ENCODE measurements around the gene C4orf50. TPM values are rescaled to one million over a fixed set of nuclear protein-coding genes. Genes with fewer than 3 reads are reported as not detected.

C4orf50 gene
- total and polyA plus RNA-seq, 2 of the 13 experiments (the other 11 are each of a cell fraction or from before 2014, with no cell fraction given), result not detected

GRCh38 chr4:5945936-5946335 is 72.3 kb downstream of the C4orf50 start (continued):
- no peak for TF ChIP-seq ZNF563 (CRISPR knock-in tag; IDR thresholded peaks at IDR 0.05)
- TF ChIP-seq HNRNPH1 (optimal IDR thresholded peaks at IDR 0.05; ENCODE audit: low read depth, low read length), result no peak

GRCh38 chr4:5945171-5945570 is 73.1 kb downstream of the C4orf50 start:
- in situ Hi-C loops (cut with HindIII; ENCODE audit: extremely low pct_ligation_motif_present, low pct_unique_long_range_greater_than_20kb), result no loop called here
- Histone ChIP-seq H3K9ac (ENCODE audit: insufficient read depth, low read depth, low read length) (no peak overlapping the region), H2AFZ (ENCODE audit: low read length) (no peak overlapping the region), H3K4me2 (ENCODE audit: low read depth, low read length) (no peak overlapping the region), H3K27me3 (ENCODE audit: control insufficient read depth in 1 of 2, insufficient read depth in 2 of 2, low read length in 2 of 2) (peaks cover 2 to 32% of the 10 kb centered on the region in 2 experiments), H3K79me2 (ENCODE audit: insufficient read depth, low read length) (no peaks in the 10 kb centered on the region), H3K4me1 (ENCODE audit: insufficient read depth, low read length) (no peaks in the 10 kb centered on the region), H3K36me3 (replicated peaks in 1 of 2; ENCODE audit: control insufficient read depth in 1 of 2, insufficient read depth in 2 of 2, low read length in 2 of 2) (no peaks in the 10 kb centered on the region), H3K4me3 (replicated peaks in 1 of 3; ENCODE audit: insufficient read depth in 1 of 3, low read depth in 2 of 3, low read length in 3 of 3) (no peak overlapping the region), H4K20me1 (ENCODE audit: insufficient read depth, low read length) (no peaks in the 10 kb centered on the region), H3K27ac (ENCODE audit: extremely low read length, insufficient read depth, low read length) (no peak overlapping the region), H3K9me3 (ENCODE audit: low read length) (no peaks in the 10 kb centered on the region)
- POLR2A ChIA-PET, result no interaction called here
- ATAC-seq, result no peak
- intact Hi-C loops (cut with micrococcal nuclease; ENCODE audit: unreplicated experiment), result no loop called here
- no peak for FAIRE-seq
- TF ChIP-seq, protein P1, sequence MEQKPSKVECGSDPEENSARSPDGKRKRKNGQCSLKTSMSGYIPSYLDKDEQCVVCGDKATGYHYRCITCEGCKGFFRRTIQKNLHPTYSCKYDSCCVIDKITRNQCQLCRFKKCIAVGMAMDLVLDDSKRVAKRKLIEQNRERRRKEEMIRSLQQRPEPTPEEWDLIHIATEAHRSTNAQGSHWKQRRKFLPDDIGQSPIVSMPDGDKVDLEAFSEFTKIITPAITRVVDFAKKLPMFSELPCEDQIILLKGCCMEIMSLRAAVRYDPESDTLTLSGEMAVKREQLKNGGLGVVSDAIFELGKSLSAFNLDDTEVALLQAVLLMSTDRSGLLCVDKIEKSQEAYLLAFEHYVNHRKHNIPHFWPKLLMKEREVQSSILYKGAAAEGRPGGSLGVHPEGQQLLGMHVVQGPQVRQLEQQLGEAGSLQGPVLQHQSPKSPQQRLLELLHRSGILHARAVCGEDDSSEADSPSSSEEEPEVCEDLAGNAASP (CRISPR knock-in tag; IDR thresholded peaks at IDR 0.05; ENCODE audit: borderline replicate concordance), result no peak
- TF ChIP-seq, protein P2, sequence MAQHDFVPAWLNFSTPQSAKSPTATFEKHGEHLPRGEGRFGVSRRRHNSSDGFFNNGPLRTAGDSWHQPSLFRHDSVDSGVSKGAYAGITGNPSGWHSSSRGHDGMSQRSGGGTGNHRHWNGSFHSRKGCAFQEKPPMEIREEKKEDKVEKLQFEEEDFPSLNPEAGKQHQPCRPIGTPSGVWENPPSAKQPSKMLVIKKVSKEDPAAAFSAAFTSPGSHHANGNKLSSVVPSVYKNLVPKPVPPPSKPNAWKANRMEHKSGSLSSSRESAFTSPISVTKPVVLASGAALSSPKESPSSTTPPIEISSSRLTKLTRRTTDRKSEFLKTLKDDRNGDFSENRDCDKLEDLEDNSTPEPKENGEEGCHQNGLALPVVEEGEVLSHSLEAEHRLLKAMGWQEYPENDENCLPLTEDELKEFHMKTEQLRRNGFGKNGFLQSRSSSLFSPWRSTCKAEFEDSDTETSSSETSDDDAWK (CRISPR knock-in tag; IDR thresholded peaks at IDR 0.05), result no peak
- TF ChIP-seq BCLAF1 (IDR thresholded peaks at IDR 0.05), result no peak
- TF ChIP-seq ZNF704 (CRISPR knock-in tag; IDR thresholded peaks at IDR 0.05; ENCODE audit: borderline replicate concordance), result no peak
- no peak for TF ChIP-seq DR1 (CRISPR knock-in tag; IDR thresholded peaks at IDR 0.05)
- no peak for TF ChIP-seq ELF3 (CRISPR knock-in tag; IDR thresholded peaks at IDR 0.05)
- TF ChIP-seq STAG1 (CRISPR knock-in tag; IDR thresholded peaks at IDR 0.05), result no peak
- no peak for TF ChIP-seq ZC3H13 (CRISPR knock-in tag; IDR thresholded peaks at IDR 0.05)
- CTCF ChIA-PET (ENCODE audit: low intra/inter-chr PET ratio, low total read pairs), result no interaction called here
- BruUV-seq (replicated peaks), result no TSS peak
- no peak for DNase-seq (ENCODE audit: low spot score)
- WGBS (ENCODE audit: low lambda C conversion rate), result 9% methylated on average over 6 of the region's 11 CpGs

All from HepG2 (cell line).